GM18907 (cell line): ENCODE results near the gene ZMIZ1.
"Not testable (repeated sequence)": the region's sequence is repeated elsewhere in the genome, so short reads cannot be mapped to it uniquely, and the experiment has no call there.

Experiments
- ATAC-seq: cut with Tn5 transposase; IDR thresholded peaks from one replicate; pipeline ENCODE4 v1.9.1; 2021; ENCODE audit warnings: mild to moderate bottlenecking, moderate library complexity; ENCODE audit not compliant: unreplicated experiment

ZMIZ1 gene

GRCh38 chr10:79326361-79327089 is 257.8 kb downstream of the ZMIZ1 start:
- no peak for ATAC-seq

GRCh38 chr10:79327090-79327457 is 258.3 kb downstream of the ZMIZ1 start:
- ATAC-seq = no peak

GRCh38 chr10:79328147-79328701 is 259.5 kb downstream of the ZMIZ1 start:
- no peak for ATAC-seq

GRCh38 chr10:79328737-79329504 is 260.2 kb downstream of the ZMIZ1 start:
- ATAC-seq = no peak

- ATAC-seq = no peak
These were observed 260.8 kb downstream of the ZMIZ1 start for GRCh38 chr10:79329529-79329928.

- ATAC-seq = peak; percentile 9
These were observed 262.5 kb downstream of the ZMIZ1 start for GRCh38 chr10:79331226-79331625.

GRCh38 chr10:79331709-79332108 is 262.9 kb downstream of the ZMIZ1 start:
- ATAC-seq = peak; percentile 78

GRCh38 chr10:79332610-79333315 is 264.0 kb downstream of the ZMIZ1 start:
- not testable (repeated sequence) for ATAC-seq

- ATAC-seq = no peak
These were observed 264.7 kb downstream of the ZMIZ1 start for GRCh38 chr10:79333513-79333912.

GRCh38 chr10:79334573-79334972 is 265.8 kb downstream of the ZMIZ1 start:
- no peak for ATAC-seq

- ATAC-seq = no peak
These were observed 266.3 kb downstream of the ZMIZ1 start for GRCh38 chr10:79335094-79335469.

GRCh38 chr10:79335470-79336235 is 266.9 kb downstream of the ZMIZ1 start:
- no peak for ATAC-seq

- no peak for ATAC-seq
These were observed 267.5 kb downstream of the ZMIZ1 start for GRCh38 chr10:79336276-79336675.

GRCh38 chr10:79336739-79337138 is 268.0 kb downstream of the ZMIZ1 start:
- no peak for ATAC-seq

GRCh38 chr10:79337783-79338469 is 269.2 kb downstream of the ZMIZ1 start:
- ATAC-seq = not testable (repeated sequence)

- no peak for ATAC-seq
These were observed 270.5 kb downstream of the ZMIZ1 start for GRCh38 chr10:79339266-79339665.

- no peak for ATAC-seq
These were observed 272.0 kb downstream of the ZMIZ1 start for GRCh38 chr10:79340646-79341244.

GRCh38 chr10:79342295-79342761 is 273.6 kb downstream of the ZMIZ1 start:
- ATAC-seq = no peak

- no peak for ATAC-seq
These were observed 274.2 kb downstream of the ZMIZ1 start for GRCh38 chr10:79342811-79343561.
